OCI-LY1 (cell line): ENCODE measurements around the gene RNF166.

ENCODE experiments used
- H2AFZ ChIP-seq: fragments of 200-600 bp; sonication (generic), shearing (Covaris generic); 2 replicates; pipeline ENCODE4 v1.6.0; 2014; ENCODE audit warnings: antibody characterized with exemption, mild to moderate bottlenecking, low read length
- H3F3A ChIP-seq: fragments of 200-600 bp; sonication (generic), shearing (Covaris generic); 2 replicates; pipeline ENCODE4 v1.6.0; 2014; ENCODE audit warnings: mild to moderate bottlenecking, antibody characterized with exemption, low read length, moderate library complexity; ENCODE audit not compliant: insufficient read depth
- H3K27ac ChIP-seq: fragments of 200-600 bp; sonication (generic); 2 replicates; pipeline ENCODE4 v1.5.1; 2014; ENCODE audit warnings: low read length, mixed run types, mild to moderate bottlenecking, low read depth; ENCODE audit not compliant: poor library complexity, severe bottlenecking
- H3K27me3 ChIP-seq: fragments of 200-600 bp; sonication (generic); 2 replicates; pipeline ENCODE4 v1.6.0; 2014; ENCODE audit warnings: antibody characterized with exemption, mild to moderate bottlenecking, low read length, moderate library complexity; ENCODE audit not compliant: insufficient read depth
- H3K36me3 ChIP-seq: fragments of 200-600 bp; sonication (generic); 2 replicates; pipeline ENCODE4 v1.6.1; 2014; ENCODE audit warnings: mild to moderate bottlenecking, antibody characterized with exemption, low read length, moderate library complexity, mixed read lengths; ENCODE audit not compliant: insufficient read depth
- H3K4me1 ChIP-seq: fragments of 200-600 bp; sonication (generic); 2 replicates; pipeline ENCODE4 v1.5.1; 2014; ENCODE audit warnings: mild to moderate bottlenecking, low read length, moderate library complexity; ENCODE audit not compliant: insufficient read depth, severe bottlenecking
- H3K4me2 ChIP-seq: fragments of 200-600 bp; sonication (generic), shearing (Covaris generic); 2 replicates; pipeline ENCODE4 v1.6.1; 2014; ENCODE audit warnings: low read length
- H3K4me3 ChIP-seq: fragments of 200-600 bp; sonication (generic); 2 replicates; pipeline ENCODE4 v1.5.1; 2014; ENCODE audit warnings: low read length, low read depth, mild to moderate bottlenecking, mixed read lengths; ENCODE audit not compliant: poor library complexity, severe bottlenecking
- H3K79me2 ChIP-seq: fragments of 200-600 bp; shearing (Covaris generic); 2 replicates; pipeline ENCODE4 v1.6.1; 2016; ENCODE audit warnings: mixed run types, low read length, mixed read lengths; ENCODE audit not compliant: insufficient read depth
- H3K9ac ChIP-seq: fragments of 200-600 bp; sonication (generic), shearing (Covaris generic); 2 replicates; pipeline ENCODE4 v1.6.1; 2014; ENCODE audit warnings: mild to moderate bottlenecking, low read length, mixed read lengths
- H3K9me2 ChIP-seq: fragments of 200-600 bp; sonication (generic), shearing (Covaris generic); 2 replicates; pipeline ENCODE4 v1.6.1; 2014; ENCODE audit warnings: low read depth, mild to moderate bottlenecking, low read length, mixed read lengths
- H3K9me3 ChIP-seq: fragments of 200-600 bp; shearing (Covaris generic); 2 replicates; pipeline ENCODE4 v1.6.1; 2014; ENCODE audit warnings: low read length, mixed read lengths
- H4K20me1 ChIP-seq: fragments of 200-600 bp; sonication (generic), shearing (Covaris generic); 2 replicates; pipeline ENCODE4 v1.6.0; 2016; ENCODE audit warnings: mild to moderate bottlenecking, low read length; ENCODE audit not compliant: insufficient read depth
- CTCF ChIP-seq: fragments of 200-600 bp; sonication (generic), shearing (Covaris generic); IDR thresholded peaks from 2 replicates; pipeline ENCODE4 v1.5.1; 2017; ENCODE audit warnings: mild to moderate bottlenecking, antibody characterized with exemption, low read length, moderate library complexity, mixed read lengths
- EZH2 ChIP-seq: fragments of 200-600 bp; sonication (generic), shearing (Covaris generic); IDR thresholded peaks from 2 replicates; pipeline ENCODE4 v1.8.0; 2017; ENCODE audit warnings: borderline replicate concordance, mixed run types, mild to moderate bottlenecking, antibody characterized with exemption, low read length, moderate library complexity, mixed read lengths

The RNF166 gene

DNA sequence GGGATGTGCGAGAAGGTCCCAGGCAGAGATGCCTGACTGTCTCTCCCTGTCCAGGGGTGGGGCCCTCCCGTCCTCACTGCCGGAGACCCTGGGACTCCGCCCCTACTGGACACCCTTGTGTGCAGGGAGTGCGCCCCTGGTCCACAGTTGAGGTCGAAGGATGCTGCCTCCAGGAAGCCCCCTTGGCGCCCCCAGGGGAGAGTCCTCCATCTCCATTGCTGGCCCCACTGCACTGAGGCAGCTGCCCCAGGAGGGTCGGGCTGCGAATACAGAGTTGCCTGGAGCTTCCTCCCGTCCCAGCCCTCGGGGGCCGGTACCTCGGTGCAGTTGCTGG is 26.7 kb upstream of the RNF166 start:
- no peaks in the 10 kb centered on the region for H3F3A ChIP-seq
- no peaks in the 10 kb centered on the region for H3K79me2 ChIP-seq
- H3K9ac ChIP-seq: no peak overlapping the region
- H4K20me1 ChIP-seq: no peaks in the 10 kb centered on the region
- H3K9me3 ChIP-seq: no peaks in the 10 kb centered on the region
- H3K9me2 ChIP-seq: no peaks in the 10 kb centered on the region
- no peak overlapping the region for H3K27ac ChIP-seq
- no peak overlapping the region for H3K4me3 ChIP-seq
- peaks cover 4% of the 10 kb centered on the region for H3K4me1 ChIP-seq
- H2AFZ ChIP-seq: no peak overlapping the region
- no peak overlapping the region for H3K4me2 ChIP-seq
- TF ChIP-seq CTCF (no peak), EZH2 (no peak)
- no peaks in the 10 kb centered on the region; the same call in 1 of the 2 replicates for H3K36me3 ChIP-seq
- H3K27me3 ChIP-seq: peaks cover 5% of the 10 kb centered on the region

- no peaks in the 10 kb centered on the region for H3F3A ChIP-seq
- no peak overlapping the region for H2AFZ ChIP-seq
- H3K9me2 ChIP-seq: no peaks in the 10 kb centered on the region
- no peak overlapping the region for H3K27ac ChIP-seq
- no peaks in the 10 kb centered on the region for H3K9me3 ChIP-seq
- H3K27me3 ChIP-seq: peaks cover 5% of the 10 kb centered on the region; the same call in 1 of the 2 replicates
- H3K4me1 ChIP-seq: no peaks in the 10 kb centered on the region
- no peak for TF ChIP-seq EZH2
- no peak for TF ChIP-seq CTCF
- H3K4me3 ChIP-seq: no peak overlapping the region
- no peak overlapping the region for H3K4me2 ChIP-seq
- H3K9ac ChIP-seq: no peak overlapping the region
- H4K20me1 ChIP-seq: no peaks in the 10 kb centered on the region
- no peaks in the 10 kb centered on the region; the same call in 1 of the 2 replicates for H3K36me3 ChIP-seq
- no peaks in the 10 kb centered on the region for H3K79me2 ChIP-seq
Measured at GRCh38 chr16:88732172-88732960, 26.2 kb upstream of the RNF166 start.

DNA sequence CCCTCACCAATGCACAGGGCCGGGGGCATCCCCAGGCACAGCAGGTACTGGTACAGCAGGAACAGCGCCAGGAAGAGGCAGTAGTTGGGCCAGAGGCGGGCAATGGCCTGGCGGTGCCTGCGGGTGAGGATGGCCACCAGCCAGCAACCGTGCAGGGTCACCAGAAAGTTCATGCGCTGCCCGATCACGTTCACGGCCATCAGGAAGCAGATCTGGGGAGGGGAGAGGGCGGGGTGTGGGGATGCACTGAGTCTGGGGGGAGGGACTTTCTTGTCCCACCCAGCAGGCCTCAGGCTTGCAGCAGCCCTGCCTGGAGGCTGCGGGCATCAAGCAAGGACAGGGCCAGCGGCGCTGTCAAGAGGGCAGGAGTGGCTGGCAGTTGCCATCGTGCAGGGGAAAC is 25.5 kb upstream of the RNF166 start:
- H3K4me1 ChIP-seq: no peaks in the 10 kb centered on the region
- no peaks in the 10 kb centered on the region; the same call in 1 of the 2 replicates for H3K36me3 ChIP-seq
- no peaks in the 10 kb centered on the region for H3K9me2 ChIP-seq
- no peak overlapping the region for H3K9ac ChIP-seq
- no peaks in the 10 kb centered on the region for H3K79me2 ChIP-seq
- no peak overlapping the region for H3K4me2 ChIP-seq
- H3K4me3 ChIP-seq: no peak overlapping the region
- TF ChIP-seq CTCF (no peak), EZH2 (no peak)
- H3K27ac ChIP-seq: no peak overlapping the region
- no peaks in the 10 kb centered on the region for H3K9me3 ChIP-seq
- no peaks in the 10 kb centered on the region for H3F3A ChIP-seq
- H4K20me1 ChIP-seq: no peaks in the 10 kb centered on the region
- H3K27me3 ChIP-seq: peaks cover 5% of the 10 kb centered on the region; the same call in 1 of the 2 replicates
- H2AFZ ChIP-seq: no peak overlapping the region
